ENCODE measurements around the gene NHLH1.

DNA sequence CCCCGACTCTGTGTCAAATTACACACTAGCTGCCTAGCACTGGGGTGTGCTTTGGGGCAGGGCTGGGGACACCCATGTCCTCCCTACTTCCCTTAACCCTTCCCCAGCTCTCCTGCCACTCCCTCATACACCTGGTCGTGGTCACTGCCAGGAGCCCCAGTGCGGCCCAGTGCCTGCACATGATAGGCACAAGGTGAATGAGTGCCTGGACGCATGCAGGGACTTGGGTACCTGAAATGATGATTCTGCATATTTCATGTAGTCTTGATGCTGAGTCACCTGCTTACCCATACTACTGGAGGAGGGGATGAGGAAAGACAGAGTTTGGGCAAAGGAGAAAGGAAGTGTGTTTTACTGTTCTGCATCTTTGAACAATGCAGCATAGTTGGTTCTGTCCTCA lies 32.0 kb downstream of the NHLH1 start:
- TF ChIP-seq, protein P1, sequence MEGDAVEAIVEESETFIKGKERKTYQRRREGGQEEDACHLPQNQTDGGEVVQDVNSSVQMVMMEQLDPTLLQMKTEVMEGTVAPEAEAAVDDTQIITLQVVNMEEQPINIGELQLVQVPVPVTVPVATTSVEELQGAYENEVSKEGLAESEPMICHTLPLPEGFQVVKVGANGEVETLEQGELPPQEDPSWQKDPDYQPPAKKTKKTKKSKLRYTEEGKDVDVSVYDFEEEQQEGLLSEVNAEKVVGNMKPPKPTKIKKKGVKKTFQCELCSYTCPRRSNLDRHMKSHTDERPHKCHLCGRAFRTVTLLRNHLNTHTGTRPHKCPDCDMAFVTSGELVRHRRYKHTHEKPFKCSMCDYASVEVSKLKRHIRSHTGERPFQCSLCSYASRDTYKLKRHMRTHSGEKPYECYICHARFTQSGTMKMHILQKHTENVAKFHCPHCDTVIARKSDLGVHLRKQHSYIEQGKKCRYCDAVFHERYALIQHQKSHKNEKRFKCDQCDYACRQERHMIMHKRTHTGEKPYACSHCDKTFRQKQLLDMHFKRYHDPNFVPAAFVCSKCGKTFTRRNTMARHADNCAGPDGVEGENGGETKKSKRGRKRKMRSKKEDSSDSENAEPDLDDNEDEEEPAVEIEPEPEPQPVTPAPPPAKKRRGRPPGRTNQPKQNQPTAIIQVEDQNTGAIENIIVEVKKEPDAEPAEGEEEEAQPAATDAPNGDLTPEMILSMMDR (IDR thresholded peaks at IDR 0.05): no peak
- no peak for TF ChIP-seq ZNF121 (CRISPR knock-in tag; IDR thresholded peaks at IDR 0.05)
- TF ChIP-seq NFYB (CRISPR knock-in tag; conservative IDR thresholded peaks at IDR 0.05; ENCODE audit: low read depth): no peak
- no peak for TF ChIP-seq ZNF138 (CRISPR knock-in tag; conservative IDR thresholded peaks at IDR 0.05)
- TF ChIP-seq IRF2 (CRISPR knock-in tag; IDR thresholded peaks at IDR 0.05; ENCODE audit: borderline replicate concordance, low read depth): no peak
- no peak for TF ChIP-seq HMGXB4 (CRISPR knock-in tag; IDR thresholded peaks at IDR 0.05)
- TF ChIP-seq TP53 (CRISPR knock-in tag; IDR thresholded peaks at IDR 0.05): no peak
- no peak for TF ChIP-seq FOXJ3 (CRISPR knock-in tag; IDR thresholded peaks at IDR 0.05; ENCODE audit: borderline replicate concordance)
- no peak for TF ChIP-seq SP1 (CRISPR knock-in tag; conservative IDR thresholded peaks at IDR 0.05)
- TF ChIP-seq, protein P2, sequence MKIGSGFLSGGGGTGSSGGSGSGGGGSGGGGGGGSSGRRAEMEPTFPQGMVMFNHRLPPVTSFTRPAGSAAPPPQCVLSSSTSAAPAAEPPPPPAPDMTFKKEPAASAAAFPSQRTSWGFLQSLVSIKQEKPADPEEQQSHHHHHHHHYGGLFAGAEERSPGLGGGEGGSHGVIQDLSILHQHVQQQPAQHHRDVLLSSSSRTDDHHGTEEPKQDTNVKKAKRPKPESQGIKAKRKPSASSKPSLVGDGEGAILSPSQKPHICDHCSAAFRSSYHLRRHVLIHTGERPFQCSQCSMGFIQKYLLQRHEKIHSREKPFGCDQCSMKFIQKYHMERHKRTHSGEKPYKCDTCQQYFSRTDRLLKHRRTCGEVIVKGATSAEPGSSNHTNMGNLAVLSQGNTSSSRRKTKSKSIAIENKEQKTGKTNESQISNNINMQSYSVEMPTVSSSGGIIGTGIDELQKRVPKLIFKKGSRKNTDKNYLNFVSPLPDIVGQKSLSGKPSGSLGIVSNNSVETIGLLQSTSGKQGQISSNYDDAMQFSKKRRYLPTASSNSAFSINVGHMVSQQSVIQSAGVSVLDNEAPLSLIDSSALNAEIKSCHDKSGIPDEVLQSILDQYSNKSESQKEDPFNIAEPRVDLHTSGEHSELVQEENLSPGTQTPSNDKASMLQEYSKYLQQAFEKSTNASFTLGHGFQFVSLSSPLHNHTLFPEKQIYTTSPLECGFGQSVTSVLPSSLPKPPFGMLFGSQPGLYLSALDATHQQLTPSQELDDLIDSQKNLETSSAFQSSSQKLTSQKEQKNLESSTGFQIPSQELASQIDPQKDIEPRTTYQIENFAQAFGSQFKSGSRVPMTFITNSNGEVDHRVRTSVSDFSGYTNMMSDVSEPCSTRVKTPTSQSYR (CRISPR knock-in tag; IDR thresholded peaks at IDR 0.05): no peak
- TF ChIP-seq NR1H2 (CRISPR knock-in tag; IDR thresholded peaks at IDR 0.05): no peak
- TF ChIP-seq CBFB (CRISPR knock-in tag; IDR thresholded peaks at IDR 0.05; ENCODE audit: low read depth): no peak
- no peak for TF ChIP-seq FOXP1 (CRISPR knock-in tag; IDR thresholded peaks at IDR 0.05; ENCODE audit: borderline replicate concordance)

Data from WTC11 (cell line).